Lower leg skin (tissue), 3 donors: Measurements from ENCODE around the gene SURF6.

Experiments used
- CTCF ChIP-seq, 3 donors: fragments of 450-650 bp; IDR thresholded peaks; one replicate each; pipeline ENCODE4 v1.5.1; 2016; ENCODE audit warnings: antibody characterized with exemption in 3 of 3, mild to moderate bottlenecking in 3 of 3, moderate library complexity in 2 of 3
- POLR2A ChIP-seq, 2 donors: fragments of 450-650 bp; IDR thresholded peaks; one replicate each; pipeline ENCODE4 v1.6.1; 2016 to 2017; ENCODE audit warnings: antibody characterized with exemption in 2 of 2, mild to moderate bottlenecking in 1 of 2, moderate library complexity in 1 of 2

- TF ChIP-seq CTCF (IDR thresholded peaks at IDR 0.05) = no peak
- no peak for TF ChIP-seq POLR2A (IDR thresholded peaks at IDR 0.05)
These were observed 19.9 kb upstream of the SURF6 start for GRCh38 chr9:133355881-133356357.
